GM04503 (cell line): ENCODE data around the gene EPG5.
A peak's percentile ranks its signal among the peaks of the same experiment; 100 is the strongest.

Experiments
- DNase-seq: peaks from one replicate; pipeline ENCODE4 v3.0.0-alpha.2; 2012; ENCODE audit warnings: low read depth

The EPG5 gene

DNA sequence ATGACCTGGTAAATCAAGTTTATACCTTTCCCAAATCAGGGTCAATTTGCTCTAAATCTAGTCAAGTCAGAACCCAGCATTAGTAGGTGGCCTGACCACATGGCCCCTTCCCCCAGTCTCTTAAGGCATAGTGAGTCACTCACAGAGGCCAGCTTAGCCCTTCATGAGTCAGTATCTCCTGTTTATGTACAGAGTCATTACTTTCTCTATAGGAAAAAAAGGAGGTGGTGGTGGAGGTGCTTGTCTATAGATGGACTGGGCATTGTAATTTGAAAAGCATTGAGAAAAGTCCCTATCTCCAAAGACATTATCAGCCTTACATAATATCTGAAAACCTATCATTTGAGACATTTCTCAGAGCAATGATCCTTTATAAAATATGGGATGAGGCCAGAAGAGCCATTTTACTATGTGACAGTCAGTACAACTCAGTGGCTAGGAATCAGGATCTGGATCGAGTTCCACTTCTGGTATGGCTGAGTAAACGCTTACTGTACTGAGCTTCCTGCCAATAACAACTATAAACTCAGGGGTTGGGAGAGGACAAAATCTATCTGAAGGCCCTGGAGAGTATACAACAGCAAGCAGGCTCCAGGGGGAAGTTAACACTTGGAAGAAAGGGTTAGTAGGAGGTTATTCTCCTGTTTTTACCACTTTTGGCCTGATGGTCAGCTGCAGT, 164.2 kb downstream of the EPG5 start:
- DNase-seq = peak; percentile 95

DNA sequence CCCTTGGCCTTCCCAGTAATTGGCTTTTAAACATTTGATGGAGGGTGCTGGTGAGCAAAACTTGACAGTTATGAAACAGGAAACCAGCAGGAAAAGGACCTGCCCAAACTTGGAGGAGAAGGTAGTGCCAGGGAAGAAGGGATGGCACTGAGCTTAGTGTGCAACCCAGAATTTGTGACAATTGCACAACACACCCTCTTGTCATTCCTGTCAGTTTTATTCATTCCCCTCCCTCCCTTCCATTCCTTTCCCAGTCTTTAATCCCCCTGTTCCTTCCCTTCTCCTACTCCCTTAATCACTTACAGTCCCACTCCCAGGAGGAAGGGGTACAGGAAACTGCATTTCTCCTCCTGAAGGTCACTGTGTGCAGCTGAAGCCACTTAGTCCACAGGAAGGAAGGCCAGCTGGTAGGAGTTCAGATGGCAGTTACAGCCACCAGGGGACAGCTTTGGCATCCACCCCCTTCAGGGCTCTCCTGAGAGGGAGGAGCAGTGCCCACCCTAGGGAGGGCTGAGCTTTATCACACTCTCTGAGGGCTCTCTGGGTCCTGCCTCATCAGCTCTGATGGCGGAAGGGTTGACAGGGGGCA, 165.6 kb downstream of the EPG5 start:
- no peak for DNase-seq
